Neural progenitor cell (in vitro differentiated cells): ENCODE results near the gene TLR7. TPM values are rescaled to one million over a fixed set of nuclear protein-coding genes. Genes with fewer than 3 reads are reported as not detected.

Experiments used
- DNase-seq: peaks from one replicate; pipeline ENCODE4 v3.0.0-alpha.2; 2016; ENCODE audit warnings: low spot score
- H2AFZ ChIP-seq: fragments of 200-600 bp; sonication (generic); replicated peaks from 2 replicates; pipeline ENCODE4 v1.6.1; 2016; ENCODE audit warnings: antibody characterized with exemption
- H3F3A ChIP-seq: fragments of 200-600 bp; sonication (generic); 2 replicates; pipeline ENCODE4 v1.6.1; 2016; ENCODE audit warnings: antibody characterized with exemption, low read depth
- H3K27ac ChIP-seq: fragments of 200-600 bp; sonication (generic); 2 replicates; pipeline ENCODE4 v1.5.1; 2016; ENCODE audit warnings: mild to moderate bottlenecking
- H3K27me3 ChIP-seq: fragments of 200-600 bp; sonication (generic); 2 replicates; pipeline ENCODE4 v1.6.1; 2016; ENCODE audit warnings: mild to moderate bottlenecking, moderate library complexity
- H3K36me3 ChIP-seq: fragments of 200-600 bp; sonication (generic); 2 replicates; pipeline ENCODE4 v1.5.1; 2016
- H3K4me1 ChIP-seq: fragments of 200-600 bp; sonication (generic); 2 replicates; pipeline ENCODE4 v1.6.1; 2016; ENCODE audit warnings: mixed run types
- H3K4me2 ChIP-seq: fragments of 200-600 bp; sonication (generic); 2 replicates; pipeline ENCODE4 v1.6.1; 2016
- H3K4me3 ChIP-seq: fragments of 200-600 bp; sonication (generic); 2 replicates; pipeline ENCODE4 v1.5.1; 2016
- H3K79me2 ChIP-seq: fragments of 200-600 bp; sonication (generic); 2 replicates; pipeline ENCODE4 v1.6.1; 2016; ENCODE audit warnings: low read depth
- H3K9ac ChIP-seq: fragments of 200-600 bp; sonication (generic); 2 replicates; pipeline ENCODE4 v1.6.1; 2016
- H3K9me3 ChIP-seq: fragments of 200-600 bp; sonication (generic); 2 replicates; pipeline ENCODE4 v1.5.1; 2016; ENCODE audit warnings: low read depth
- H4K20me1 ChIP-seq: fragments of 200-600 bp; sonication (generic); 2 replicates; pipeline ENCODE4 v1.6.1; 2016; ENCODE audit warnings: low read depth
- H3K27ac Mint-ChIP-seq: 3 replicates; pipeline ENCODE4 v1.8.0; 2021; ENCODE audit warnings: mixed read lengths
- H3K27me3 Mint-ChIP-seq: 2 replicates; pipeline ENCODE4 v1.8.0; 2022; ENCODE audit warnings: low read depth, mild to moderate bottlenecking, inconsistent platforms, moderate library complexity, mixed read lengths; ENCODE audit not compliant: insufficient read depth
- H3K36me3 Mint-ChIP-seq: 3 replicates; pipeline ENCODE4 v1.8.0; 2021; ENCODE audit warnings: mixed read lengths
- H3K4me1 Mint-ChIP-seq: 3 replicates; pipeline ENCODE4 v1.8.0; 2021; ENCODE audit warnings: mixed read lengths
- H3K4me3 Mint-ChIP-seq: 3 replicates; pipeline ENCODE4 v1.8.0; 2021; ENCODE audit warnings: mild to moderate bottlenecking, moderate library complexity, mixed read lengths
- H3K9me3 Mint-ChIP-seq: 3 replicates; pipeline ENCODE4 v1.8.0; 2020; ENCODE audit warnings: mixed read lengths
- EZH2 ChIP-seq: fragments of 200-600 bp; sonication (generic); IDR thresholded peaks from 2 replicates; pipeline ENCODE4 v1.6.1; 2017; ENCODE audit warnings: antibody characterized with exemption, mild to moderate bottlenecking, moderate library complexity
- EZH2phosphoT487 ChIP-seq: fragments of 200-600 bp; sonication (generic); IDR thresholded peaks from 2 replicates; pipeline ENCODE4 v1.6.1; 2017; ENCODE audit warnings: antibody characterized with exemption
- total RNA-seq: library from RNA; depleted of rRNA; stranded (reverse); fragments of >200 nt; gene quantifications from 2 replicates; pipeline ENCODE4 v1.2.3, GENCODE V29; 2015; ENCODE audit warnings: low replicate concordance
- TF ChIP-seq, protein P1 (sequence below): fragments of 200-600 bp; sonication (generic); IDR thresholded peaks from 2 replicates; pipeline ENCODE4 v1.5.1; 2017; ENCODE audit warnings: antibody characterized with exemption, mild to moderate bottlenecking

Gene TLR7
- total RNA-seq, 1 donor from 2014 or later, result not detected

GRCh38 chrX:12930150-12930549 is 63.3 kb downstream of the TLR7 start:
- Histone ChIP-seq H3F3A (no peaks in the 10 kb centered on the region), H4K20me1 (no peaks in the 10 kb centered on the region), H3K4me3 (no peak overlapping the region), H3K36me3 (no peaks in the 10 kb centered on the region), H3K4me1 (no peaks in the 10 kb centered on the region), H3K79me2 (no peaks in the 10 kb centered on the region), H3K9ac (no peak overlapping the region), H3K27me3 (no peaks in the 10 kb centered on the region), H3K4me2 (no peak overlapping the region), H2AFZ (no peak overlapping the region), H3K9me3 (peaks cover 5% of the 10 kb centered on the region), H3K27ac (no peak overlapping the region)
- no peak overlapping the region for H3K4me3 Mint-ChIP-seq
- no peak overlapping the region for H3K27ac Mint-ChIP-seq
- H3K36me3 Mint-ChIP-seq, result no peaks in the 10 kb centered on the region
- no peaks in the 10 kb centered on the region for H3K27me3 Mint-ChIP-seq
- H3K4me1 Mint-ChIP-seq, result no peaks in the 10 kb centered on the region
- H3K9me3 Mint-ChIP-seq, result peaks cover 10% of the 10 kb centered on the region
- TF ChIP-seq, protein P1, sequence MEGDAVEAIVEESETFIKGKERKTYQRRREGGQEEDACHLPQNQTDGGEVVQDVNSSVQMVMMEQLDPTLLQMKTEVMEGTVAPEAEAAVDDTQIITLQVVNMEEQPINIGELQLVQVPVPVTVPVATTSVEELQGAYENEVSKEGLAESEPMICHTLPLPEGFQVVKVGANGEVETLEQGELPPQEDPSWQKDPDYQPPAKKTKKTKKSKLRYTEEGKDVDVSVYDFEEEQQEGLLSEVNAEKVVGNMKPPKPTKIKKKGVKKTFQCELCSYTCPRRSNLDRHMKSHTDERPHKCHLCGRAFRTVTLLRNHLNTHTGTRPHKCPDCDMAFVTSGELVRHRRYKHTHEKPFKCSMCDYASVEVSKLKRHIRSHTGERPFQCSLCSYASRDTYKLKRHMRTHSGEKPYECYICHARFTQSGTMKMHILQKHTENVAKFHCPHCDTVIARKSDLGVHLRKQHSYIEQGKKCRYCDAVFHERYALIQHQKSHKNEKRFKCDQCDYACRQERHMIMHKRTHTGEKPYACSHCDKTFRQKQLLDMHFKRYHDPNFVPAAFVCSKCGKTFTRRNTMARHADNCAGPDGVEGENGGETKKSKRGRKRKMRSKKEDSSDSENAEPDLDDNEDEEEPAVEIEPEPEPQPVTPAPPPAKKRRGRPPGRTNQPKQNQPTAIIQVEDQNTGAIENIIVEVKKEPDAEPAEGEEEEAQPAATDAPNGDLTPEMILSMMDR, result no peak
- TF ChIP-seq EZH2 (no peak), EZH2phosphoT487 (no peak)
- DNase-seq, result no peak

DNA sequence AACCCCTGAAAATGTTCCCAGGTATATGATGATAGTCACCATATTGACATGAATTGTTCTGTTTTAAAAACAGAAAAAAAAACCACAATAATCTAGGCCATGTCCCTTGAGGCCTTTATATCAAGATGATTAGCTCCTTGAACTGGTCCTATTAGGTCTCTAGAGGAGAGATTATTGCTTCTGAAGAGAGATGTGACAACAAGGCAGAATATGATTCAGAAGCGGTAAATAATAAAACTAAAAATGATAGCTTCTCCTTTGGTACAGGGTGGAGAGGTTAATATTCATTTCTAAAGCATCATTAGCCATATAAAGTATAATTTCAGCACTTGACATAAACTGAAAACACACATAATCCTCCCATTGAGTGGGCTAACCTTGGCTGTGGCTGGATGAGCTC is 65.4 kb downstream of the TLR7 start:
- no peak overlapping the region for H3K27ac ChIP-seq
- peaks cover 18% of the 10 kb centered on the region for H3K9me3 ChIP-seq
- no peaks in the 10 kb centered on the region for H3K4me1 ChIP-seq
- H3K9ac ChIP-seq, result no peak overlapping the region
- no peak for DNase-seq
- TF ChIP-seq, protein P1, result no peak
- TF ChIP-seq EZH2 (no peak), EZH2phosphoT487 (no peak)
- Mint-ChIP-seq H3K27me3 (no peaks in the 10 kb centered on the region), H3K9me3 (peaks cover 18% of the 10 kb centered on the region), H3K4me3 (no peak overlapping the region), H3K36me3 (no peaks in the 10 kb centered on the region), H3K27ac (no peak overlapping the region), H3K4me1 (no peaks in the 10 kb centered on the region)
- H2AFZ ChIP-seq, result no peak overlapping the region
- H3K4me2 ChIP-seq, result no peak overlapping the region
- H3K27me3 ChIP-seq, result no peaks in the 10 kb centered on the region
- no peaks in the 10 kb centered on the region for H3K79me2 ChIP-seq
- H4K20me1 ChIP-seq, result no peaks in the 10 kb centered on the region
- H3K4me3 ChIP-seq, result no peak overlapping the region
- H3K36me3 ChIP-seq, result no peaks in the 10 kb centered on the region
- no peaks in the 10 kb centered on the region for H3F3A ChIP-seq

GRCh38 chrX:12934850-12935249 is 68.0 kb downstream of the TLR7 start:
- Mint-ChIP-seq H3K27ac (no peak overlapping the region), H3K36me3 (no peaks in the 10 kb centered on the region), H3K27me3 (no peaks in the 10 kb centered on the region), H3K4me3 (no peak overlapping the region), H3K4me1 (no peaks in the 10 kb centered on the region), H3K9me3 (peaks cover 20% of the 10 kb centered on the region)
- H3K4me1 ChIP-seq, result no peaks in the 10 kb centered on the region
- H3K79me2 ChIP-seq, result no peaks in the 10 kb centered on the region
- H3K27me3 ChIP-seq, result no peaks in the 10 kb centered on the region
- no peaks in the 10 kb centered on the region for H3F3A ChIP-seq
- H3K27ac ChIP-seq, result no peak overlapping the region
- no peak overlapping the region for H3K4me2 ChIP-seq
- no peak for DNase-seq
- no peak for TF ChIP-seq EZH2
- TF ChIP-seq, protein P1, result no peak
- no peak for TF ChIP-seq EZH2phosphoT487
- no peaks in the 10 kb centered on the region for H3K36me3 ChIP-seq
- H2AFZ ChIP-seq, result no peak overlapping the region
- H4K20me1 ChIP-seq, result no peaks in the 10 kb centered on the region
- no peak overlapping the region for H3K9ac ChIP-seq
- no peak overlapping the region for H3K4me3 ChIP-seq
- peaks cover 18% of the 10 kb centered on the region for H3K9me3 ChIP-seq
